Epithelial cell of umbilical artery (primary cell): ENCODE measurements around the gene MBD4. TPM values are rescaled to one million over a fixed set of nuclear protein-coding genes. Genes with fewer than 3 reads are reported as not detected.

Experiments
- total RNA-seq: library from RNA; depleted of rRNA; stranded (reverse); fragments of >200 nt; gene quantifications from 2 replicates; pipeline ENCODE4 v1.2.3, GENCODE V29; 2014

Gene MBD4
- total RNA-seq: 17.2 and 22.6 TPM in 2 replicates

DNA sequence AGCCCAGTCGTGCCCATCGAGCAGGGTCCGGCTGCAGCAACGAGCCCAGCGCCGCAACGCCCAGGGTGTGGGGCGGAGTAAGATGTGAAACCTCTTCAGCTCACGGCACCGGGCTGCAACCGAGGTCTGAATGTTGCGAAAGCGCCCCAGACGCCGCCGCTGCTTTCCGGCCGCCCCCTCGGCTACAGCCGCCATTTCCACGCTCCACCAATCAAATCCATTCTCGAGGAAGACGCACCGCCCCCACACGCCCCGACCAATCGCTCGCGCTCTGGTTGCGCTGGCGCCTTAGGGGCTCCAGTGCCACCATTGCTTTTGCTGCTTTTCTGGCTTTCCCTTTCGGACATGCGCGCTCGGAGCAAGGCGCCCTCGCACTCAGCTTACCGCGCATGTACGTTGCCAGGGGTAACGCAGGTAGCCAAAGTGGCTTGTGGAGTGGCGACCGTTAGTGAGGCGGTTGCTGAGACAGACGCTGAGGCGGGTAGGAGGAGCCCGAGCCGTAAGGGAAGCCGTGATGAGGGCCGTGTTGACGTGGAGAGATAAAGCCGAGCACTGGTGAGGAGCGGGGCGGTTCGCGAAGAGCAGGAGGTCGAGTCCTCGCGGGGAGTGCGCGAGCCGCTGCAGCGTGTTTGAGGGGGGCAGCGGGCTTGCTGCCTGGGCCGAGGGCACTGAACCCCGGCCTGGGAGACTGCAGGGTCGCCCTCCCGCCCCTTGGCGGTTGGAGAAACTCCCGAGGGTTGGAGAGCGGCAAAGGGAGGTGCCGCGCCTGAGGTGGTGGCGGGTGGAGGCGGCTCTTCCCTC, at the start of gene MBD4, which contains the start of gene IFT122:
Gene MBD4 (minus strand): TSS at position 132 of the 801 bp plus-strand sequence. CDS start 115 bp downstream, at position 17.
Gene IFT122 (plus strand): TSS at position 408 of the 801 bp plus-strand sequence. CDS start 107 bp downstream, at position 515.

DNA sequence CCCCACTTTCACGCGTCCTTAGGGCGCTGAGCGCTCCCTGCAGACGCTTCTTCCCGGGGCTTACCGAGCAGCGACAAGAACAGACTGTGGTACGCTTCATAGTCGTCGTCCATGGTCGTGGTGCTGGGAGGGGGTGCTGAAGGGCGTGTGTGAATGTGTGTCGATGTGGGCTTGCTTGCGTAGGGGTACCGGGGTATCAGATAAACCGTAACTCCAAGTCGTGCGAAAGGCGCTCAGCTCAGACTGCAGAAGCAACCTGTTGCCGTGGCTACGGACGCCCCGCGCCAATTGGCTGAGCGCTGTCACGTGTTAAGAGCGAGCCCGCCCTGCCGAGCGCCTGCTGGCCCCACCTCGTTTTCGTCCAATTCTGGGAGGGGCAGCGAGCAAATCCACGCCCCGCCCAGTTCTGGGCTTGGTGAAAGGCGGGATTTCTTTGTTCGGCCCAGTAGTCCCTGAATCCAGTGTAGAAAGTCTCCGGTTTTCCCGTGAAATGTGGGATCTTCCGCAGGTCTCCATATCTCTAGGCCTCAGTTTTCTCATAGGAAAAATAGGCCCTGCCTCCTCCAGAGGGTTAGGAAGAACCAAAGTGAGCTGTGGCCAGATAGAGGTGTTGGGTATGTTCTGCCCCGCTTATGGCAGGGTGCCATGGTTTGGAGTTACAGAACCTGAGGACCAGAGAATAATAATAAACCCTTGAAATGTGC, 11.2 kb downstream of the MBD4 start, which contains the start of gene EFCAB12:
Gene EFCAB12 (minus strand): TSS at position 261 of the 704 bp plus-strand sequence. CDS start 148 bp downstream, at position 113.

Other genes with a start within 250 kb of the MBD4 start
- gene COPG1, start 190.3 kb downstream of the MBD4 start, total RNA-seq: 195 and 233 TPM in 2 replicates
- 24.4 and 31.2 TPM in 2 replicates for gene HMCES, start 161.1 kb downstream of the MBD4 start, total RNA-seq
- not detected in 2 replicates for gene EFCAB12, start 11.3 kb downstream of the MBD4 start, total RNA-seq
- gene IFT122, start 276 bp upstream of the MBD4 start, total RNA-seq: 15.5 and 16.2 TPM in 2 replicates
- not detected in 2 replicates for gene RHO, start 88.7 kb upstream of the MBD4 start, total RNA-seq
- gene H1-8, start 103.2 kb upstream of the MBD4 start, total RNA-seq: not detected in 2 replicates
- gene PLXND1, start 166.7 kb upstream of the MBD4 start, total RNA-seq: 148 and 242 TPM in 2 replicates